Uterus (tissue), 2 donors: ENCODE results near the gene ADK.

Experiments
- CTCF ChIP-seq, 4 experiments: fragments of 200-600 bp in 2 of 4; fragments of 450-650 bp in 2 of 4; sonication (generic) in 2 of 4; IDR thresholded peaks; one replicate each; pipeline ENCODE4 v1.5.1; 2016 to 2019; ENCODE audit warnings: antibody characterized with exemption in 4 of 4, mild to moderate bottlenecking in 2 of 4, moderate library complexity in 1 of 4
- POLR2A ChIP-seq, 2 donors: fragments of 450-650 bp; IDR thresholded peaks; one replicate each; pipeline ENCODE4 v1.6.1; 2016; ENCODE audit warnings: antibody characterized with exemption in 2 of 2, mild to moderate bottlenecking in 1 of 2, moderate library complexity in 1 of 2

DNA sequence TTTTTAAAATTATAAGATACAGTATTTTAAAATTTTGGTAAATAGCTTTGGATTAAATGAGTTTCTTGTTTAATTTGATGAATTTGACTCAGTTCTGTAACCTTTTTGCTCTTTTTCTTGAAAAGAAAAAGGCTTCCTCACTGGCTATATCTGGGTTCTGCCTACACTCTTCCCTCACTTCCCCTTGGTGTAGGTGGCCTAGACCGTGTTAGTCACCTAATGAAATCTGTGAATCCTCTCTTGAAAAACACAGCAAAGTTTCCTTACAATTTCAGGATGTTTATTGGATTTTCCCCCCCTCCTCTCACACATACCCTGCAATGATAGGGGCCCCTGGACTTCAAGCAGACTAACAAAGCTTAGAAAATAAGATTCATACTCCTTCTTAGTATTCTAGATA, 231.6 kb downstream of the ADK start:
- TF ChIP-seq CTCF (IDR thresholded peaks at IDR 0.05) (no peak), POLR2A (IDR thresholded peaks at IDR 0.05) (no peak)
